HepG2 (cell line): ENCODE results near the gene SMC6. TPM values are rescaled to one million over a fixed set of nuclear protein-coding genes. Genes with fewer than 3 reads are reported as not detected.

ENCODE experiments used
- BRD4 ChIP-seq: sonication (generic); formaldehyde crosslinking; IDR thresholded peaks from 2 replicates; pipeline ENCODE4 v1.4.0; 2020; ENCODE audit warnings: missing genetic modification reagents
- CC2D1A ChIP-seq: sonication (generic); formaldehyde crosslinking; IDR thresholded peaks from 2 replicates; pipeline ENCODE4 v1.8.1; 2023; ENCODE audit warnings: mild to moderate bottlenecking, missing genetic modification reagents
- IRF2 ChIP-seq: IDR thresholded peaks from 2 replicates; pipeline ENCODE4 v1.6.1; 2018; ENCODE audit warnings: missing genetic modification reagents, missing compliant biosample characterization
- JUNB ChIP-seq: sonication (generic); formaldehyde crosslinking; IDR thresholded peaks from 2 replicates; pipeline ENCODE4 v1.8.0; 2022; ENCODE audit warnings: missing genetic modification reagents, mild to moderate bottlenecking, borderline replicate concordance
- NFYC ChIP-seq: IDR thresholded peaks from 2 replicates; pipeline ENCODE4 v1.6.1; 2016; ENCODE audit warnings: missing genetic modification reagents, missing compliant biosample characterization
- RAD51 ChIP-seq: fragments of 450-650 bp; IDR thresholded peaks from 2 replicates; pipeline ENCODE4 v1.6.1; 2016; ENCODE audit warnings: borderline replicate concordance
- ZBTB3 ChIP-seq: sonication (generic); formaldehyde crosslinking; IDR thresholded peaks from 2 replicates; pipeline ENCODE4 v1.4.0; 2020; ENCODE audit warnings: low read depth, mild to moderate bottlenecking, moderate library complexity, missing genetic modification reagents, borderline replicate concordance
- ZFAT ChIP-seq: sonication (generic); formaldehyde crosslinking; conservative IDR thresholded peaks from 2 replicates; pipeline ENCODE4 v1.8.1; 2023; ENCODE audit warnings: missing genetic modification reagents, inconsistent platforms
- ZNF382 ChIP-seq: sonication (generic); formaldehyde crosslinking; IDR thresholded peaks from 2 replicates; pipeline ENCODE4 v1.5.0; 2020; ENCODE audit warnings: missing genetic modification reagents, mild to moderate bottlenecking, borderline replicate concordance
- ZSCAN12 ChIP-seq: sonication (generic); formaldehyde crosslinking; IDR thresholded peaks from 2 replicates; pipeline ENCODE4 v1.9.0; 2021; ENCODE audit warnings: mild to moderate bottlenecking, missing genetic modification reagents
- polyA plus RNA-seq, 8 experiments: library from polyadenylated mRNA; depleted of rRNA in 3 of 8; stranded (reverse) in 7 of 8; unstranded in 1 of 8; fragments of >200 nt; fragmentation: Illumina TruSeq in 4 of 8; extraction: Trizol in 4 of 8; gene quantifications; 2 replicates each; pipeline versions ENCODE4 v1.2.1 to v1.2.3, GENCODE V29; 2011 to 2016; ENCODE audit warnings: low read depth in 4 of 8, missing spikeins in 1 of 8, mixed read lengths in 1 of 8; ENCODE audit not compliant: insufficient read depth in 1 of 8
- total RNA-seq, 5 experiments: library from RNA; depleted of rRNA; stranded (reverse); fragments of >200 nt; fragmentation: Illumina TruSeq; extraction: Trizol; gene quantifications; 2 replicates each; pipeline ENCODE4 v1.2.3, GENCODE V29; 2016; ENCODE audit warnings: low read depth in 1 of 5
- TF ChIP-seq, protein P1 (sequence below): sonication (generic); formaldehyde crosslinking; IDR thresholded peaks from 2 replicates; pipeline ENCODE4 v1.4.0; 2020; ENCODE audit warnings: mild to moderate bottlenecking, missing genetic modification reagents, borderline replicate concordance
- TF ChIP-seq, protein P2 (sequence below): sonication (generic); formaldehyde crosslinking; IDR thresholded peaks from 2 replicates; pipeline ENCODE4 v1.9.0; 2021; ENCODE audit warnings: missing genetic modification reagents, borderline replicate concordance
- TF ChIP-seq, protein P3 (sequence below): IDR thresholded peaks from 2 replicates; pipeline ENCODE4 v1.4.0; 2020; ENCODE audit warnings: mild to moderate bottlenecking, missing genetic modification reagents
- TF ChIP-seq, protein P4 (sequence below): sonication (generic); formaldehyde crosslinking; IDR thresholded peaks from 2 replicates; pipeline ENCODE4 v1.4.0; 2020; ENCODE audit warnings: missing genetic modification reagents, borderline replicate concordance
- TF ChIP-seq, protein P5 (sequence below): sonication (generic); formaldehyde crosslinking; IDR thresholded peaks from 2 replicates; pipeline ENCODE4 v1.8.0; 2022; ENCODE audit warnings: mild to moderate bottlenecking, missing genetic modification reagents

The SMC6 gene
- total and polyA plus RNA-seq, 2 of the 13 experiments (the other 11 are each of a cell fraction or from before 2014, with no cell fraction given): 18.9 to 55.3 TPM

DNA sequence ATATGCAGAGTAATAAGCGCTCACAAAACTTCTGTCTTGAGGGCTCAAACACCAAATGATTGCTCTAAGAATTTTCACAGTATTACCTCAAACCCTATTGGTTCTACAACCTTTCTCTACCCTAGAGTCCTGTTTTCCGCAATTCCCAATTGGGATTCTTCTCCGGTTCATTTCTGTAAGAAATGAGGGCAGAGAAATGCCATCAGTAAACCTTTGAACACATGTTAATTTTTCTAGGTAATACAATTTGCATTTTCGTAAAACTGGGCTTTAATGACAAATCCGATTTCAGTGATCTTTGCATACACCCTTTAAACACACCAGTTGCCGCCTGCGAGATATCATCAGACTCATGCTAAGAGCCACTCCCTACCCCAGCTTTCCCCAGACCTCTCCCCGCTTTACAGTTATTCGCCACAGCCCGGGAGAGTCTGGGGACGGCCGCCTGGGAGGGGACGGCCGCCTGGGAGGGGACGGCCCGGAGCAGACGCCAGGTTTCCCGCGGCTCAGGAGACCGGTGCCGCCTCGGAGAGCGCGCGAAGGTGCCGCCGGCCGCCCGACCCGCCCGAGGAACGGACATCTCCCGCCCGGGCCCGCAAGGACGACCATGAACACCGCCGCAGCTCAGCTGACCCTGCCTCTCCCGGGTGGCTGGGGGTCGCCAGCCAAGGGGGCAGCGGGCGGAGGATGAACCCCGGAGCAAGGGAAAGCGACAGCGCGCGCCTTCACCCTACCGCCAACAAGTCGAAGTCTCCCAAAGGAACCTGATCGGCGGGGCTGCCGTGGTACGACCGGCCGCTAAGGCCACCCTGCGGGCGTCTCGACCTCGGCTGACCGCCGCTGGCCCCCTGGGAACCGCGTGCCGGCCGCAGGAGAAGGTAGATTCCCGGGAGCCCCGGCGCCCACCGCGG is 463 bp downstream of the SMC6 start (continued):
- TF ChIP-seq ZBTB3 (CRISPR knock-in tag) (no peak), IRF2 (CRISPR knock-in tag) (no peak), ZNF382 (CRISPR knock-in tag) (no peak), CC2D1A (0 out of 2 replicates have a peak, but pooled peaks have one; percentile 20), BRD4 (CRISPR knock-in tag) (no peak), ZFAT (CRISPR knock-in tag) (no peak), RAD51 (no peak), NFYC (CRISPR knock-in tag) (peak; percentile 29; the same call in 1 of the 2 replicates), JUNB (CRISPR knock-in tag) (0 out of 2 replicates have a peak, but pooled peaks have one; percentile 15), ZSCAN12 (CRISPR knock-in tag) (no peak)
- TF ChIP-seq, protein P1, sequence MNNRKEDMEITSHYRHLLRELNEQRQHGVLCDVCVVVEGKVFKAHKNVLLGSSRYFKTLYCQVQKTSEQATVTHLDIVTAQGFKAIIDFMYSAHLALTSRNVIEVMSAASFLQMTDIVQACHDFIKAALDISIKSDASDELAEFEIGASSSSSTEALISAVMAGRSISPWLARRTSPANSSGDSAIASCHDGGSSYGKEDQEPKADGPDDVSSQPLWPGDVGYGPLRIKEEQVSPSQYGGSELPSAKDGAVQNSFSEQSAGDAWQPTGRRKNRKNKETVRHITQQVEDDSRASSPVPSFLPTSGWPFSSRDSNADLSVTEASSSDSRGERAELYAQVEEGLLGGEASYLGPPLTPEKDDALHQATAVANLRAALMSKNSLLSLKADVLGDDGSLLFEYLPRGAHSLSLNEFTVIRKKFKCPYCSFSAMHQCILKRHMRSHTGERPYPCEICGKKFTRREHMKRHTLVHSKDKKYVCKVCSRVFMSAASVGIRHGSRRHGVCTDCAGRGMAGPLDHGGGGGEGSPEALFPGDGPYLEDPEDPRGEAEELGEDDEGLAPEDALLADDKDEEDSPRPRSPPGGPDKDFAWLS: no peak
- TF ChIP-seq, protein P2, sequence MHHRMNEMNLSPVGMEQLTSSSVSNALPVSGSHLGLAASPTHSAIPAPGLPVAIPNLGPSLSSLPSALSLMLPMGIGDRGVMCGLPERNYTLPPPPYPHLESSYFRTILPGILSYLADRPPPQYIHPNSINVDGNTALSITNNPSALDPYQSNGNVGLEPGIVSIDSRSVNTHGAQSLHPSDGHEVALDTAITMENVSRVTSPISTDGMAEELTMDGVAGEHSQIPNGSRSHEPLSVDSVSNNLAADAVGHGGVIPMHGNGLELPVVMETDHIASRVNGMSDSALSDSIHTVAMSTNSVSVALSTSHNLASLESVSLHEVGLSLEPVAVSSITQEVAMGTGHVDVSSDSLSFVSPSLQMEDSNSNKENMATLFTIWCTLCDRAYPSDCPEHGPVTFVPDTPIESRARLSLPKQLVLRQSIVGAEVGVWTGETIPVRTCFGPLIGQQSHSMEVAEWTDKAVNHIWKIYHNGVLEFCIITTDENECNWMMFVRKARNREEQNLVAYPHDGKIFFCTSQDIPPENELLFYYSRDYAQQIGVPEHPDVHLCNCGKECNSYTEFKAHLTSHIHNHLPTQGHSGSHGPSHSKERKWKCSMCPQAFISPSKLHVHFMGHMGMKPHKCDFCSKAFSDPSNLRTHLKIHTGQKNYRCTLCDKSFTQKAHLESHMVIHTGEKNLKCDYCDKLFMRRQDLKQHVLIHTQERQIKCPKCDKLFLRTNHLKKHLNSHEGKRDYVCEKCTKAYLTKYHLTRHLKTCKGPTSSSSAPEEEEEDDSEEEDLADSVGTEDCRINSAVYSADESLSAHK (CRISPR knock-in tag): 0 out of 2 replicates have a peak, but pooled peaks have one; percentile 55
- TF ChIP-seq, protein P3, sequence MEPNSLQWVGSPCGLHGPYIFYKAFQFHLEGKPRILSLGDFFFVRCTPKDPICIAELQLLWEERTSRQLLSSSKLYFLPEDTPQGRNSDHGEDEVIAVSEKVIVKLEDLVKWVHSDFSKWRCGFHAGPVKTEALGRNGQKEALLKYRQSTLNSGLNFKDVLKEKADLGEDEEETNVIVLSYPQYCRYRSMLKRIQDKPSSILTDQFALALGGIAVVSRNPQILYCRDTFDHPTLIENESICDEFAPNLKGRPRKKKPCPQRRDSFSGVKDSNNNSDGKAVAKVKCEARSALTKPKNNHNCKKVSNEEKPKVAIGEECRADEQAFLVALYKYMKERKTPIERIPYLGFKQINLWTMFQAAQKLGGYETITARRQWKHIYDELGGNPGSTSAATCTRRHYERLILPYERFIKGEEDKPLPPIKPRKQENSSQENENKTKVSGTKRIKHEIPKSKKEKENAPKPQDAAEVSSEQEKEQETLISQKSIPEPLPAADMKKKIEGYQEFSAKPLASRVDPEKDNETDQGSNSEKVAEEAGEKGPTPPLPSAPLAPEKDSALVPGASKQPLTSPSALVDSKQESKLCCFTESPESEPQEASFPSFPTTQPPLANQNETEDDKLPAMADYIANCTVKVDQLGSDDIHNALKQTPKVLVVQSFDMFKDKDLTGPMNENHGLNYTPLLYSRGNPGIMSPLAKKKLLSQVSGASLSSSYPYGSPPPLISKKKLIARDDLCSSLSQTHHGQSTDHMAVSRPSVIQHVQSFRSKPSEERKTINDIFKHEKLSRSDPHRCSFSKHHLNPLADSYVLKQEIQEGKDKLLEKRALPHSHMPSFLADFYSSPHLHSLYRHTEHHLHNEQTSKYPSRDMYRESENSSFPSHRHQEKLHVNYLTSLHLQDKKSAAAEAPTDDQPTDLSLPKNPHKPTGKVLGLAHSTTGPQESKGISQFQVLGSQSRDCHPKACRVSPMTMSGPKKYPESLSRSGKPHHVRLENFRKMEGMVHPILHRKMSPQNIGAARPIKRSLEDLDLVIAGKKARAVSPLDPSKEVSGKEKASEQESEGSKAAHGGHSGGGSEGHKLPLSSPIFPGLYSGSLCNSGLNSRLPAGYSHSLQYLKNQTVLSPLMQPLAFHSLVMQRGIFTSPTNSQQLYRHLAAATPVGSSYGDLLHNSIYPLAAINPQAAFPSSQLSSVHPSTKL (CRISPR knock-in tag): peak; percentile 22
- TF ChIP-seq, protein P4, sequence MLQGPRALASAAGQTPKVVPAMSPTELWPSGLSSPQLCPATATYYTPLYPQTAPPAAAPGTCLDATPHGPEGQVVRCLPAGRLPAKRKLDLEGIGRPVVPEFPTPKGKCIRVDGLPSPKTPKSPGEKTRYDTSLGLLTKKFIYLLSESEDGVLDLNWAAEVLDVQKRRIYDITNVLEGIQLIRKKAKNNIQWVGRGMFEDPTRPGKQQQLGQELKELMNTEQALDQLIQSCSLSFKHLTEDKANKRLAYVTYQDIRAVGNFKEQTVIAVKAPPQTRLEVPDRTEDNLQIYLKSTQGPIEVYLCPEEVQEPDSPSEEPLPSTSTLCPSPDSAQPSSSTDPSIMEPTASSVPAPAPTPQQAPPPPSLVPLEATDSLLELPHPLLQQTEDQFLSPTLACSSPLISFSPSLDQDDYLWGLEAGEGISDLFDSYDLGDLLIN (CRISPR knock-in tag): peak; percentile 88; the same call in 1 of the 2 replicates
- TF ChIP-seq, protein P5, sequence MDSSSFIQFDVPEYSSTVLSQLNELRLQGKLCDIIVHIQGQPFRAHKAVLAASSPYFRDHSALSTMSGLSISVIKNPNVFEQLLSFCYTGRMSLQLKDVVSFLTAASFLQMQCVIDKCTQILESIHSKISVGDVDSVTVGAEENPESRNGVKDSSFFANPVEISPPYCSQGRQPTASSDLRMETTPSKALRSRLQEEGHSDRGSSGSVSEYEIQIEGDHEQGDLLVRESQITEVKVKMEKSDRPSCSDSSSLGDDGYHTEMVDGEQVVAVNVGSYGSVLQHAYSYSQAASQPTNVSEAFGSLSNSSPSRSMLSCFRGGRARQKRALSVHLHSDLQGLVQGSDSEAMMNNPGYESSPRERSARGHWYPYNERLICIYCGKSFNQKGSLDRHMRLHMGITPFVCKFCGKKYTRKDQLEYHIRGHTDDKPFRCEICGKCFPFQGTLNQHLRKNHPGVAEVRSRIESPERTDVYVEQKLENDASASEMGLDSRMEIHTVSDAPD (CRISPR knock-in tag): 0 out of 2 replicates have a peak, but pooled peaks have one; percentile 54
